ENCODE results near the gene CHAD.

The CHAD gene

GRCh38 chr17:50495217-50495823, 26.6 kb upstream of the CHAD start:
- no peak for ATAC-seq (ENCODE audit: low read depth)

DNA sequence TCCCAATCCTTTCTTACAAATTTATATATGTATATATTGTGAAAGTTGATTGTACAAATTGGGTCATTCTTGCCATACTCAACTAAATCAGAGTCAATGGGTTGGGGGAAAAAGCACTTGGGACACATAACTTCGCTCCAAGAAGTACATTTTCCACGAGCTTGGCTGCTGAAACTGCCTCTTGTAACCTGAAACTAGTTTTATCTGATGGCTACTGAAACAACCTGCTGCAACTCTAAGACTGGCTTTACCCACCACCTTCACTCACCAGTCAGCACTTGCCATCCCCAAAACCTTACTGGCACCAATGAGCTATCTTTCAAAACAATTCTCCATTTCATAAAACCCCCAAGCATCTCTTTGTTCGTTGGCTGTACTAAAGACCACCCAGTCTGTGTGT, 25.1 kb upstream of the CHAD start:
- H3K9me3 ChIP-seq (ENCODE audit: severe bottlenecking): no peaks in the 10 kb centered on the region
- no peak overlapping the region for H3K27ac ChIP-seq (ENCODE audit: poor library complexity, severe bottlenecking)
- no peaks in the 10 kb centered on the region for H3K4me1 ChIP-seq (ENCODE audit: insufficient read depth, poor library complexity, severe bottlenecking)
- ATAC-seq (ENCODE audit: low read depth): no peak
- no peak for DNase-seq (ENCODE audit: low spot score)
- TF ChIP-seq, protein P1, sequence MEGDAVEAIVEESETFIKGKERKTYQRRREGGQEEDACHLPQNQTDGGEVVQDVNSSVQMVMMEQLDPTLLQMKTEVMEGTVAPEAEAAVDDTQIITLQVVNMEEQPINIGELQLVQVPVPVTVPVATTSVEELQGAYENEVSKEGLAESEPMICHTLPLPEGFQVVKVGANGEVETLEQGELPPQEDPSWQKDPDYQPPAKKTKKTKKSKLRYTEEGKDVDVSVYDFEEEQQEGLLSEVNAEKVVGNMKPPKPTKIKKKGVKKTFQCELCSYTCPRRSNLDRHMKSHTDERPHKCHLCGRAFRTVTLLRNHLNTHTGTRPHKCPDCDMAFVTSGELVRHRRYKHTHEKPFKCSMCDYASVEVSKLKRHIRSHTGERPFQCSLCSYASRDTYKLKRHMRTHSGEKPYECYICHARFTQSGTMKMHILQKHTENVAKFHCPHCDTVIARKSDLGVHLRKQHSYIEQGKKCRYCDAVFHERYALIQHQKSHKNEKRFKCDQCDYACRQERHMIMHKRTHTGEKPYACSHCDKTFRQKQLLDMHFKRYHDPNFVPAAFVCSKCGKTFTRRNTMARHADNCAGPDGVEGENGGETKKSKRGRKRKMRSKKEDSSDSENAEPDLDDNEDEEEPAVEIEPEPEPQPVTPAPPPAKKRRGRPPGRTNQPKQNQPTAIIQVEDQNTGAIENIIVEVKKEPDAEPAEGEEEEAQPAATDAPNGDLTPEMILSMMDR (IDR thresholded peaks at IDR 0.05; ENCODE audit: poor library complexity, severe bottlenecking): no peak
- H3K36me3 ChIP-seq (ENCODE audit: low read depth): no peaks in the 10 kb centered on the region
- H3K4me3 ChIP-seq (ENCODE audit: severe bottlenecking): no peak overlapping the region
- H3K27me3 ChIP-seq (ENCODE audit: insufficient read depth, poor library complexity, severe bottlenecking): no peaks in the 10 kb centered on the region

More at GRCh38 chr17:50495217-50495823, 26.6 kb upstream of the CHAD start:
- Histone ChIP-seq H3K36me3 (ENCODE audit: low read depth) (no peaks in the 10 kb centered on the region), H3K4me1 (ENCODE audit: insufficient read depth, poor library complexity, severe bottlenecking) (no peaks in the 10 kb centered on the region), H3K9me3 (ENCODE audit: severe bottlenecking) (no peaks in the 10 kb centered on the region), H3K27me3 (ENCODE audit: insufficient read depth, poor library complexity, severe bottlenecking) (no peaks in the 10 kb centered on the region), H3K27ac (ENCODE audit: poor library complexity, severe bottlenecking) (no peak overlapping the region), H3K4me3 (ENCODE audit: severe bottlenecking) (no peak overlapping the region)
- no peak for DNase-seq (ENCODE audit: low spot score)
- TF ChIP-seq, protein P1 (IDR thresholded peaks at IDR 0.05; ENCODE audit: poor library complexity, severe bottlenecking): no peak

- H3K27me3 ChIP-seq (ENCODE audit: insufficient read depth, poor library complexity, severe bottlenecking): no peaks in the 10 kb centered on the region
- DNase-seq (ENCODE audit: low spot score) (no peak), ATAC-seq (ENCODE audit: low read depth) (no peak)
These were observed 23.5 kb upstream of the CHAD start for GRCh38 chr17:50492214-50492613.

GRCh38 chr17:50491505-50491904, 22.8 kb upstream of the CHAD start:
- no peaks in the 10 kb centered on the region for H3K27me3 ChIP-seq (ENCODE audit: insufficient read depth, poor library complexity, severe bottlenecking)
- peaks cover 14% of the 10 kb centered on the region for H3K4me1 ChIP-seq (ENCODE audit: insufficient read depth, poor library complexity, severe bottlenecking)
- H3K27ac ChIP-seq (ENCODE audit: poor library complexity, severe bottlenecking): no peak overlapping the region
- no peak for ATAC-seq (ENCODE audit: low read depth)
- H3K36me3 ChIP-seq (ENCODE audit: low read depth): no peaks in the 10 kb centered on the region
- H3K4me3 ChIP-seq (ENCODE audit: severe bottlenecking): no peak overlapping the region
- no peaks in the 10 kb centered on the region for H3K9me3 ChIP-seq (ENCODE audit: severe bottlenecking)
- DNase-seq (ENCODE audit: low spot score): no peak
- TF ChIP-seq, protein P1 (IDR thresholded peaks at IDR 0.05; ENCODE audit: poor library complexity, severe bottlenecking): no peak

More at GRCh38 chr17:50492214-50492613, 23.5 kb upstream of the CHAD start:
- TF ChIP-seq, protein P1 (IDR thresholded peaks at IDR 0.05; ENCODE audit: poor library complexity, severe bottlenecking): no peak
- no peaks in the 10 kb centered on the region for H3K9me3 ChIP-seq (ENCODE audit: severe bottlenecking)
- H3K36me3 ChIP-seq (ENCODE audit: low read depth): no peaks in the 10 kb centered on the region
- H3K4me1 ChIP-seq (ENCODE audit: insufficient read depth, poor library complexity, severe bottlenecking): peaks cover 12% of the 10 kb centered on the region
- H3K4me3 ChIP-seq (ENCODE audit: severe bottlenecking): no peak overlapping the region
- no peak overlapping the region for H3K27ac ChIP-seq (ENCODE audit: poor library complexity, severe bottlenecking)

- no peaks in the 10 kb centered on the region for H3K27me3 ChIP-seq (ENCODE audit: insufficient read depth, poor library complexity, severe bottlenecking)
- H3K9me3 ChIP-seq (ENCODE audit: severe bottlenecking): no peaks in the 10 kb centered on the region
- H3K27ac ChIP-seq (ENCODE audit: poor library complexity, severe bottlenecking): no peak overlapping the region
- peaks cover 14% of the 10 kb centered on the region for H3K4me1 ChIP-seq (ENCODE audit: insufficient read depth, poor library complexity, severe bottlenecking)
- H3K36me3 ChIP-seq (ENCODE audit: low read depth): peaks cover 6% of the 10 kb centered on the region
- DNase-seq (ENCODE audit: low spot score) (no peak), ATAC-seq (ENCODE audit: low read depth) (no peak)
- no peak overlapping the region for H3K4me3 ChIP-seq (ENCODE audit: severe bottlenecking)
- TF ChIP-seq, protein P1 (IDR thresholded peaks at IDR 0.05; ENCODE audit: poor library complexity, severe bottlenecking): no peak
These were observed 20.2 kb upstream of the CHAD start for GRCh38 chr17:50488880-50489279.

All from RWPE2 (cell line).